ENCODE measurements around the gene NF1. TPM values are rescaled to one million over a fixed set of nuclear protein-coding genes. Genes with fewer than 3 reads are reported as not detected.

NF1 gene
- polyA plus RNA-seq, 2 of the 4 experiments (the other 2 are of a cell fraction): 15.9 to 73.2 TPM

- Histone ChIP-seq H3K9me3 (no peaks in the 10 kb centered on the region), H3K27ac (no peak within 1 kb of the TSS), H3K4me1 (peaks cover 8% of the 10 kb centered on the region), H3K4me3 (no peak within 1 kb of the TSS), H3K4me2 (no peak within 1 kb of the TSS)
- TF ChIP-seq CEBPB (IDR thresholded peaks at IDR 0.05): no peak
- no peak for TF ChIP-seq MYC (IDR thresholded peaks at IDR 0.05; ENCODE audit: borderline replicate concordance, low read length)
- TF ChIP-seq POLR2AphosphoS2 (conservative IDR thresholded peaks at IDR 0.05; ENCODE audit: low read length): no peak
- TF ChIP-seq FOSL2 (IDR thresholded peaks at IDR 0.05): no peak
- TF ChIP-seq FOSL2 (CRISPR knock-in tag; IDR thresholded peaks at IDR 0.05): no peak
- TF ChIP-seq PHF8 (IDR thresholded peaks at IDR 0.05; ENCODE audit: borderline replicate concordance, low read depth): no peak
- TF ChIP-seq TFCP2L1 (CRISPR knock-in tag; IDR thresholded peaks at IDR 0.05): no peak
- no peak for TF ChIP-seq FOSB (CRISPR knock-in tag; IDR thresholded peaks at IDR 0.05)
- TF ChIP-seq HEYL (CRISPR knock-in tag; IDR thresholded peaks at IDR 0.05): no peak
- no peak for TF ChIP-seq GATA3 (IDR thresholded peaks at IDR 0.05; ENCODE audit: borderline replicate concordance)
- 0 out of 6 replicates have a peak, but pooled peaks of 1 of the 2 experiments have one; percentile 13 for ATAC-seq
- 91% methylated on average over 7 of the region's 7 CpGs for WGBS (ENCODE audit: missing lambda C conversion rate)
- POLR2A ChIA-PET: no interaction called here
- DNase-seq (ENCODE audit: low read depth in 1 of 2, low spot score in 1 of 2): no peak
- CTCF ChIA-PET: interaction anchor here (1.3 kb wide), 1 partner anchor 8 kb away, joined by 3 read pairs; no protein-coding TSS in a partner anchor
- FAIRE-seq: peak; percentile 13
These were observed 202.3 kb downstream of the NF1 start, which contains the start of gene OMG for GRCh38 chr17:31297090-31297489. OMG (minus strand) TSS chr17:31297239; CDS start chr17:31296331, 908 bp downstream.

GRCh38 chr17:31299624-31300023, 204.8 kb downstream of the NF1 start:
- DNase-seq (ENCODE audit: low read depth in 1 of 2, low spot score in 1 of 2) (no peak), ATAC-seq (no peak), FAIRE-seq (peak; percentile 97)
- Histone ChIP-seq H3K27ac (no peak overlapping the region), H3K9me3 (no peaks in the 10 kb centered on the region), H3K4me3 (no peak overlapping the region), H3K4me2 (no peak overlapping the region), H3K4me1 (peaks cover 8% of the 10 kb centered on the region)
- POLR2A ChIA-PET: no interaction called here
- CTCF ChIA-PET: no interaction called here
- TF ChIP-seq BCL3 (IDR thresholded peaks at IDR 0.05): no peak
- TF ChIP-seq HDAC2 (IDR thresholded peaks at IDR 0.05): no peak
- no peak for TF ChIP-seq ZFP36 (IDR thresholded peaks at IDR 0.05; ENCODE audit: borderline replicate concordance, partially characterized antibody)

- Histone ChIP-seq H3K27ac (no peak overlapping the region), H3K4me3 (no peak overlapping the region), H3K4me2 (no peak overlapping the region), H3K4me1 (peaks cover 9% of the 10 kb centered on the region; the same call in 1 of the 3 replicates), H3K9me3 (no peaks in the 10 kb centered on the region)
- TF ChIP-seq ZNF302 (CRISPR knock-in tag; IDR thresholded peaks at IDR 0.05) (no peak), MAZ (IDR thresholded peaks at IDR 0.05; ENCODE audit: borderline replicate concordance, low read depth, low read length) (no peak), JUN (IDR thresholded peaks at IDR 0.05) (no peak), PHF8 (IDR thresholded peaks at IDR 0.05; ENCODE audit: borderline replicate concordance, low read depth) (no peak), FOSL2 (IDR thresholded peaks at IDR 0.05) (no peak), FOSL2 (CRISPR knock-in tag; IDR thresholded peaks at IDR 0.05) (no peak), HEYL (CRISPR knock-in tag; IDR thresholded peaks at IDR 0.05) (no peak), KDM1A (IDR thresholded peaks at IDR 0.05; ENCODE audit: low read depth) (no peak)
- no peak for DNase-seq (ENCODE audit: low read depth in 1 of 2, low spot score in 1 of 2)
- no peak for ATAC-seq
- peak; percentile 73 for FAIRE-seq
- WGBS (ENCODE audit: missing lambda C conversion rate): 91% methylated on average over 1 of the region's 1 CpG
- ChIA-PET CTCF (interaction anchor here (1.2 kb wide), 1 partner anchor 92 kb away, joined by 3 read pairs; no protein-coding TSS in a partner anchor), POLR2A (no interaction called here)
These were observed 212.9 kb downstream of the NF1 start for GRCh38 chr17:31307640-31308039.

GRCh38 chr17:31308372-31309334, 213.9 kb downstream of the NF1 start:
- FAIRE-seq: peak; percentile 97
- no peak overlapping the region for H3K4me3 ChIP-seq
- TF ChIP-seq POLR2AphosphoS2 (conservative IDR thresholded peaks at IDR 0.05; ENCODE audit: low read length) (no peak), HES2 (IDR thresholded peaks at IDR 0.05) (no peak), CEBPB (IDR thresholded peaks at IDR 0.05) (no peak), HOXB13 (CRISPR knock-in tag; IDR thresholded peaks at IDR 0.05; ENCODE audit: low read depth) (no peak), EHMT2 (IDR thresholded peaks at IDR 0.05; ENCODE audit: low read depth) (no peak), ZFP36 (IDR thresholded peaks at IDR 0.05; ENCODE audit: borderline replicate concordance, partially characterized antibody) (no peak), HOXA7 (CRISPR knock-in tag; IDR thresholded peaks at IDR 0.05) (no peak), HEYL (CRISPR knock-in tag; IDR thresholded peaks at IDR 0.05) (no peak), BCL3 (IDR thresholded peaks at IDR 0.05) (no peak), PHF8 (IDR thresholded peaks at IDR 0.05; ENCODE audit: borderline replicate concordance, low read depth) (no peak), TFCP2L1 (CRISPR knock-in tag; IDR thresholded peaks at IDR 0.05) (no peak), SREBF2 (IDR thresholded peaks at IDR 0.05) (no peak)
- CTCF ChIA-PET: no interaction called here
- no peak overlapping the region for H3K4me2 ChIP-seq
- no peak for DNase-seq (ENCODE audit: low read depth in 1 of 2, low spot score in 1 of 2)
- WGBS (ENCODE audit: missing lambda C conversion rate): 72% methylated on average over 5 of the region's 5 CpGs
- H3K4me1 ChIP-seq: peaks cover 9% of the 10 kb centered on the region; the same call in 1 of the 3 replicates
- POLR2A ChIA-PET: no interaction called here
- ATAC-seq: no peak
- H3K27ac ChIP-seq: no peak overlapping the region
- no peaks in the 10 kb centered on the region for H3K9me3 ChIP-seq
